Raji (cell line): ENCODE data around the gene ITPRIPL2.

ENCODE experiments used
- POLR2A ChIP-seq: IDR thresholded peaks from 2 replicates; pipeline ENCODE4 v1.6.1; 2011; ENCODE audit warnings: low read depth, low read length, control low read depth; ENCODE audit not compliant: insufficient read depth

ITPRIPL2 gene

GRCh38 chr16:19142939-19143598, 29.3 kb downstream of the ITPRIPL2 start:
- no peak for TF ChIP-seq POLR2A

- no peak for TF ChIP-seq POLR2A
Observed at GRCh38 chr16:19143599-19143956, 29.8 kb downstream of the ITPRIPL2 start.

- TF ChIP-seq POLR2A = no peak
Observed at GRCh38 chr16:19145010-19145409, 31.2 kb downstream of the ITPRIPL2 start.

- no peak for TF ChIP-seq POLR2A
Observed at GRCh38 chr16:19147126-19147525, 33.4 kb downstream of the ITPRIPL2 start.

- no peak for TF ChIP-seq POLR2A
Observed at GRCh38 chr16:19147627-19148026, 33.9 kb downstream of the ITPRIPL2 start.

GRCh38 chr16:19148189-19148588, 34.4 kb downstream of the ITPRIPL2 start:
- TF ChIP-seq POLR2A = no peak

- TF ChIP-seq POLR2A = no peak
Observed at GRCh38 chr16:19151310-19151709, 37.5 kb downstream of the ITPRIPL2 start.

- TF ChIP-seq POLR2A = no peak
Observed at GRCh38 chr16:19152042-19152441, 38.3 kb downstream of the ITPRIPL2 start.

GRCh38 chr16:19153876-19154275, 40.1 kb downstream of the ITPRIPL2 start:
- no peak for TF ChIP-seq POLR2A

- no peak for TF ChIP-seq POLR2A
Observed at GRCh38 chr16:19162085-19162484, 48.3 kb downstream of the ITPRIPL2 start.

GRCh38 chr16:19163215-19163614, 49.5 kb downstream of the ITPRIPL2 start:
- TF ChIP-seq POLR2A = no peak

- TF ChIP-seq POLR2A = no peak
Observed at GRCh38 chr16:19164285-19164684, 50.5 kb downstream of the ITPRIPL2 start.

- no peak for TF ChIP-seq POLR2A
Observed at GRCh38 chr16:19165101-19165500, 51.3 kb downstream of the ITPRIPL2 start.

GRCh38 chr16:19166500-19166899, 52.7 kb downstream of the ITPRIPL2 start:
- TF ChIP-seq POLR2A = no peak

GRCh38 chr16:19167710-19168370, 54.1 kb downstream of the ITPRIPL2 start, which contains the start of gene SYT17:
TSS of gene SYT17 (plus strand) at chr16:19168240. CDS start at chr16:19168647, 407 bp downstream.
- TF ChIP-seq POLR2A = no peak

GRCh38 chr16:19168371-19169081, 54.8 kb downstream of the ITPRIPL2 start:
- TF ChIP-seq POLR2A = no peak

- no peak for TF ChIP-seq POLR2A
Observed at GRCh38 chr16:19169082-19169639, 55.4 kb downstream of the ITPRIPL2 start.
